ENCODE data around the gene PRKN.

Gene PRKN

DNA sequence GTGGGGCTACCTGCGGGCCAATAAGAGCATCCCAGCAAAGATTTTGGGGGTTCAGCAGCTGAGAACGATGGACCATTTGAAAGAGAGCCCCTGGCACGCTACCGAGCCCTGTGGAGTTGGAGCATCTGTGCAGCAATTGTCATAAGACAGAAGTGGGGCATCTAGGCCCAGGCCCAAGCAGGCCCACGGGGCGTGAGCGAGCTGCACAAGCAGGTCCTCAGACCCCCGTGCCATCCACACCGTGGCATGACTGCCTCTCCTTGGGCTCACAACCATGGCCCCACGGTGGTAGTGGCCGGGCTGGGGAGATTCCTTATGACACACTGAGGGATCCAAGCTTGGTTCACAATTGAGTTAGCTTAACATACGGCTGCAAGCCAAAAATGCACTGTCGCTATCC lies 1350.5 kb downstream of the PRKN start:
- Histone ChIP-seq H3K27me3 (replicated peaks; ENCODE audit: control insufficient read depth, insufficient read depth, low read length, poor library complexity, severe bottlenecking) (no peaks in the 10 kb centered on the region), H3K36me3 (ENCODE audit: control insufficient read depth, insufficient read depth, low read length) (no peaks in the 10 kb centered on the region), H3K9me3 (ENCODE audit: control insufficient read depth, low read length) (no peaks in the 10 kb centered on the region), H3K27ac (ENCODE audit: insufficient read depth, low read length, poor library complexity, severe bottlenecking) (no peak overlapping the region), H3K4me1 (ENCODE audit: control insufficient read depth, insufficient read depth, low read length, poor library complexity, severe bottlenecking) (no peaks in the 10 kb centered on the region), H3K4me3 (ENCODE audit: insufficient read depth, low read depth, low read length, poor library complexity, severe bottlenecking) (no peak overlapping the region)
- no peak for DNase-seq

DNA sequence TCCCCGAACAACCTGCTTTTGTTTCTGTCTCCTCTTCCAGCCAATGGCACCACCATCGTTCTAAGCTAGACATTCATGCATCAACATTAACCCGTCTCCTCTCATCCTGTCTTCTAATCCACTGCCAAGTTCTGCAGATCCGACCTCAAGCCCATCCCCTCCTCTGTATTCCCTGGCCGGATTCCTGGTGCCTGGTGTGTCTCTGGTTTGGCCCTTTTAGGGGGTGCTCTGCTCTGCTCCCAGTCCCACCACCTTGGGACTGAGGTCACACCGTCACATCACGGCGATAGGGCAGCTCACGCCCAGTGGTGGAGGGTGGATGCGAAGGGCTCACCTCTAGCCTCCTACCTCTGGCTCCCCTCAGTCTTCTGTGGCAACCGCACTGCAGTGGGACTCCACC lies 1351.2 kb downstream of the PRKN start:
- no peaks in the 10 kb centered on the region for H3K4me1 ChIP-seq (ENCODE audit: control insufficient read depth, insufficient read depth, low read length, poor library complexity, severe bottlenecking)

DNA sequence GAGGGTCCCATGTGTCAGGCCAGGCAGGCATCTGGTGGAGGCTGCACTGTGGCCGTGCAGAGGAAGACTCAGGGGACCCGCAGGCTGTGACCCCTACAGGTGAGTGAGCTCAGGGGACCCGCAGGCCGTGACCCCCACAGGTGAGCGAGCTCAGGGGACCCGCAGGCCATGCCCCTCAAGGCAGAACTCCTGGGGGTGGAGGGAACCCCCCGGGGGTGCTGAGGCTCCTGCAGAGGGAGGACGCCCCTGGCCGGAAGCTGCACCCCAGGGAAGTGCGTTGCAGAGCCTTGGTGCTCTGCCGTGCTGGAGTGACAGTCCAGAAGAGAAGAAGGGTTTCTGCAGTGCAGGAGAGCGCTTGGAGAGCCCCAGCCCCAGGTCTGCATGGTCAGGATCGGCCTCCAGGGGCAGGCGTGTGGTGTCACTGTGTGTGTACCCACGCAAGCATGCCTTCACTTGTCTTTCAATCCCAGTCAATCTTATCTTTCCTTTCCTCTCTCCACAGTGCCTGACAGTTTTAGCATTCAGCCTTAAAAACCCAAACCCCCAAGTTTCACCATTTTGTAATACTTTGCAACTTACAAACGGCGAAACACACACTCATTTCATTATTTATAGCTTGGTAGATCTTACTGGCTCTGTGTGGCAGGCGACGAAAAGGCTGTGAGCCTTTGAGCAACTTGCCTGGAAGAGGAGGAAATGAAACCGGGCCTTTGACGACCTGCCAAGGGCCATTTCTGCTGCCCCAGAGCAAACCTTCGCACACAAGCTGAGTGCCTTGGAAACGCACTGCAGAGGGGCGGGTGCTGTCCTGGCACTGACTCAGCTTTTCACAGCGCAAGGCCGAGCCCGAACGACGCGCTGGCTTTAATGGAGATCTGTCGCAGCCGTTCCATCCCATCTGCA lies 1352.3 kb downstream of the PRKN start:
- Histone ChIP-seq H3K27ac (ENCODE audit: insufficient read depth, low read length, poor library complexity, severe bottlenecking) (no peak overlapping the region), H3K9me3 (ENCODE audit: control insufficient read depth, low read length) (no peaks in the 10 kb centered on the region), H3K36me3 (ENCODE audit: control insufficient read depth, insufficient read depth, low read length) (no peaks in the 10 kb centered on the region), H3K27me3 (replicated peaks; ENCODE audit: control insufficient read depth, insufficient read depth, low read length, poor library complexity, severe bottlenecking) (no peaks in the 10 kb centered on the region), H3K4me1 (ENCODE audit: control insufficient read depth, insufficient read depth, low read length, poor library complexity, severe bottlenecking) (no peaks in the 10 kb centered on the region), H3K4me3 (ENCODE audit: insufficient read depth, low read depth, low read length, poor library complexity, severe bottlenecking) (no peak overlapping the region)
- no peak for DNase-seq

More for the DNA sequence above, 1351.2 kb downstream of the PRKN start:
- Histone ChIP-seq H3K27me3 (replicated peaks; ENCODE audit: control insufficient read depth, insufficient read depth, low read length, poor library complexity, severe bottlenecking) (no peaks in the 10 kb centered on the region), H3K36me3 (ENCODE audit: control insufficient read depth, insufficient read depth, low read length) (no peaks in the 10 kb centered on the region), H3K27ac (ENCODE audit: insufficient read depth, low read length, poor library complexity, severe bottlenecking) (no peak overlapping the region), H3K4me3 (ENCODE audit: insufficient read depth, low read depth, low read length, poor library complexity, severe bottlenecking) (no peak overlapping the region), H3K9me3 (ENCODE audit: control insufficient read depth, low read length) (no peaks in the 10 kb centered on the region)
- DNase-seq: no peak

DNA sequence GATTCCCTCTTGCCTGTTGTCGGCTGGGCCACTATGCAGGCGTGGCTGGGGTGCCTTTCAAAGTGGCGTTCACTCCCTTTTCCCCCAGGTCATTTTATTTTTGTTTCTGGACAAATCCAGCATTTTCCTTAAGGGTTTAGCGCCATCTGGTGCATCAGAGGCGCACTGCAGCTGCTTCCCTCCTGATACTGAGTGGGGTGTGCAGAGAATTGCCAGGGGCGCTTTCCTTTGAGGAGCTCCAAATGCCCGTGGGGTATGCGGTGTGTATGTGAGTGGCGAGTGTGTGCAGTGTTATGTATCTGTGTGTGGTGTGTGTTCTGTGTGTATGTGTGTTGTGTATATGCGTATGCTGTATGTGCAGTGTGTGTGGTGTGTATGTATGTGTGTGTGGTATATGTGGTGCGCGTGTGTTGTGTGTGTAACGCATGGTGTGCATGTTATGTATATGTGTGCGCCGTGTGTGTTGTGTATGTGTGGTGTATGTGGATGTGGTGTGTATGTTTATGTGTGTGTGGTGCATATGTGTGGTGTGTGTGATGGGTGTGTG lies 1353.6 kb downstream of the PRKN start:
- no peak overlapping the region for H3K4me3 ChIP-seq (ENCODE audit: insufficient read depth, low read depth, low read length, poor library complexity, severe bottlenecking)
- DNase-seq: peak; percentile 19 to 45 (median 23)
- no peaks in the 10 kb centered on the region for H3K27me3 ChIP-seq (replicated peaks; ENCODE audit: control insufficient read depth, insufficient read depth, low read length, poor library complexity, severe bottlenecking)
- no peak overlapping the region for H3K27ac ChIP-seq (ENCODE audit: insufficient read depth, low read length, poor library complexity, severe bottlenecking)
- H3K36me3 ChIP-seq (ENCODE audit: control insufficient read depth, insufficient read depth, low read length): no peaks in the 10 kb centered on the region
- no peaks in the 10 kb centered on the region for H3K9me3 ChIP-seq (ENCODE audit: control insufficient read depth, low read length)
- H3K4me1 ChIP-seq (ENCODE audit: control insufficient read depth, insufficient read depth, low read length, poor library complexity, severe bottlenecking): no peaks in the 10 kb centered on the region

DNA sequence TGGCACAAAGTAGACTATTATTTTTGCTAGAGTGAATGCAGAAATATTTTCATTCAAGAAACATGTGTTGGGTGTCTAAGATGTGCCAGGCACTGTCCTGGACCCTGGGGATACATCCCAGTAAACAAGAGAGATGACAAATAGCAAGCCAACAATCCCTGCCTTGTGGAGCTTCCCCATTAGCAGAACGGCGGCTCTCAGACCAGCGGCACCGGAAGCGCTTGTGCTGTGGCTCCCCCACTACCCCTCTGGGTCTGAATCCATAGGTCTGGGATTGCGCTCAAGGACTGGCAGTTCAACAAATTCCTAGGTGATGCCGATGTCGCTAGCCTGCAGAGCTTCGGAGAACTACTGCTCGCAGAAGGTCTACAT lies 1355.2 kb downstream of the PRKN start:
- Histone ChIP-seq H3K4me3 (ENCODE audit: insufficient read depth, low read depth, low read length, poor library complexity, severe bottlenecking) (no peak overlapping the region), H3K27ac (ENCODE audit: insufficient read depth, low read length, poor library complexity, severe bottlenecking) (no peak overlapping the region), H3K27me3 (replicated peaks; ENCODE audit: control insufficient read depth, insufficient read depth, low read length, poor library complexity, severe bottlenecking) (no peaks in the 10 kb centered on the region), H3K4me1 (ENCODE audit: control insufficient read depth, insufficient read depth, low read length, poor library complexity, severe bottlenecking) (no peaks in the 10 kb centered on the region), H3K9me3 (ENCODE audit: control insufficient read depth, low read length) (no peaks in the 10 kb centered on the region), H3K36me3 (ENCODE audit: control insufficient read depth, insufficient read depth, low read length) (no peaks in the 10 kb centered on the region)
- DNase-seq: no peak

DNA sequence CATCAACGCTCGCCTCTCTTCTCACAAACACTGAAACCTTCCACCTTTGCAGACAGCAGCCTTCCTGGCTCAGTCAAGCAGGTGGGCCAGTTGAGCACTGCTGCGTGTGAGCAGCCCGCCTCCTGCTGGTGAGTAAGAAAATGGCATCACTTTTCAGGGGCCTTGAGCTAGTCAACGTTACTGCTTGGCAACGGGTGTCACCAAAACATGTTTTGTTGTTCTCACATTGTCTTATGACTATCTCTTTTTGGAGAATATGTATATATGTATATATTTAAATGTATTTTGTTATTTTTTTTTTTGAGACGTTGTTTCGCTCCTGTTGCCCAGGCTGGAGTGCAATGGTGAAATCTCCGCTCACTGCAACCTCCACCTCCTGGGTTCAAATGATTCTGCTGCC lies 1356.7 kb downstream of the PRKN start:
- H3K36me3 ChIP-seq (ENCODE audit: control insufficient read depth, insufficient read depth, low read length): no peaks in the 10 kb centered on the region
- no peaks in the 10 kb centered on the region for H3K9me3 ChIP-seq (ENCODE audit: control insufficient read depth, low read length)
- H3K27me3 ChIP-seq (replicated peaks; ENCODE audit: control insufficient read depth, insufficient read depth, low read length, poor library complexity, severe bottlenecking): no peaks in the 10 kb centered on the region
- peak; percentile 39 to 57 (median 41) for DNase-seq
- no peak overlapping the region for H3K27ac ChIP-seq (ENCODE audit: insufficient read depth, low read length, poor library complexity, severe bottlenecking)
- H3K4me1 ChIP-seq (ENCODE audit: control insufficient read depth, insufficient read depth, low read length, poor library complexity, severe bottlenecking): no peaks in the 10 kb centered on the region
- H3K4me3 ChIP-seq (ENCODE audit: insufficient read depth, low read depth, low read length, poor library complexity, severe bottlenecking): no peak overlapping the region

DNA sequence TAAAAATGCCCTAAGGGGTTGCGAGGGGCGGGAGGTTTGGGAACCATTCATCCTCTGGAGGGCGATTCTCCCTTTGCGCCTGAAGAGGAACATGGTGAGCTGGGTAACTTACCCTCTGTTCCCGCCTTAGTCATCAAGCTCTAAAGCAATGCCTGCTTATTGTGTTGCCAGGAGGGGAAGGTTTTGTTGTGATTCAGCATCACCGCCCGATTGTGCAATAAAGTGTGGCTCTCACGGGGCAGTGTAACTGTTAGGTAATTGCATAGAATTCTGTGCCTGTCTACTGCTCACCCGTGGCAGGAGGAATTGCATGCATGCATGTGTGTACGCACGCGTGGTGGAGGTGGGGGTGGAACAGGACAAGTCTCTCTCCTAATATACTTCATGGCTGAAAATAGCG lies 1358.2 kb downstream of the PRKN start:
- H3K27me3 ChIP-seq (replicated peaks; ENCODE audit: control insufficient read depth, insufficient read depth, low read length, poor library complexity, severe bottlenecking): no peaks in the 10 kb centered on the region
- no peak overlapping the region for H3K27ac ChIP-seq (ENCODE audit: insufficient read depth, low read length, poor library complexity, severe bottlenecking)
- H3K36me3 ChIP-seq (ENCODE audit: control insufficient read depth, insufficient read depth, low read length): no peaks in the 10 kb centered on the region
- H3K4me1 ChIP-seq (ENCODE audit: control insufficient read depth, insufficient read depth, low read length, poor library complexity, severe bottlenecking): no peaks in the 10 kb centered on the region
- H3K9me3 ChIP-seq (ENCODE audit: control insufficient read depth, low read length): no peaks in the 10 kb centered on the region
- DNase-seq: no peak
- H3K4me3 ChIP-seq (ENCODE audit: insufficient read depth, low read depth, low read length, poor library complexity, severe bottlenecking): no peak overlapping the region

DNA sequence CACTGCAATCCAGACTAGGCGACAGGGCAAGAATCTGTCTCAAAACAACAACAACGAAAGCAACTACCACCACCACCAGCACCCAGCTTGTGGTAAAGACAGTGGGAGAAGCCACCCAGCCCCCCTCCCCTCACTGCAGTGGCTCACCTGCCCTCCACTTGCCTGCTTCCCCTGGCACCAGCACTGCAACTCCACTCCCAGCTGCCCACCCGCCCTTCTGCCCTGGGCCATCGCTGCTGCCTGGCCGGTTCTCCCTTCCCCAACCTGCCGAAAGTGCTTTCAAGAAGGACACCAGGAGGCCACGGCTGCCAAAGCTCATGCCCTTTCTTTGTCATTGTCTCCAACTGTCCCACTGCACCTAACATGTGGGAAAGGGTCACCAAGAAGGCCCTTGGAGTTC lies 1359.1 kb downstream of the PRKN start:
- no peak for DNase-seq
- H3K27ac ChIP-seq (ENCODE audit: insufficient read depth, low read length, poor library complexity, severe bottlenecking): no peak overlapping the region
- no peaks in the 10 kb centered on the region for H3K27me3 ChIP-seq (replicated peaks; ENCODE audit: control insufficient read depth, insufficient read depth, low read length, poor library complexity, severe bottlenecking)
- H3K36me3 ChIP-seq (ENCODE audit: control insufficient read depth, insufficient read depth, low read length): no peaks in the 10 kb centered on the region
- H3K9me3 ChIP-seq (ENCODE audit: control insufficient read depth, low read length): no peaks in the 10 kb centered on the region
- no peak overlapping the region for H3K4me3 ChIP-seq (ENCODE audit: insufficient read depth, low read depth, low read length, poor library complexity, severe bottlenecking)
- no peaks in the 10 kb centered on the region for H3K4me1 ChIP-seq (ENCODE audit: control insufficient read depth, insufficient read depth, low read length, poor library complexity, severe bottlenecking)

DNA sequence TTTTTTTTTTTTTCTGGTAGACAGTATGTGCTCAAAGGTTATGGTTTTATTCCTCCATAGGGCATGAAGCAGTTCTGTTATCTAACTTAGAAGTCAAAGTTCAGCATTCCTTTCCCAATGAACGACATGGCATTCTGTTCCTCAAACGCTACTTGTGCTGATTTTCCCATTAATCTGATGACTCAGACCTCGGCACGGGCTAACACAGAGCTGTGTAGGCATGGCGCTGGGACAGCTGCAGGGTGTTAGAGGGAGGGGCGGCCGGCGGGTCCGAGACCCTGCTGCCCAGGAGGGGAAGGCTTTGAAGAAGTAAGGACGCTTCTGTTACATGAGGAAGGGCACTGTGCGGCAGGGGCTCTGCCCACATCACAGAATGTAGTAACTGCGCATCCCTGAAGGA lies 1360.1 kb downstream of the PRKN start:
- Histone ChIP-seq H3K4me3 (ENCODE audit: insufficient read depth, low read depth, low read length, poor library complexity, severe bottlenecking) (no peak overlapping the region), H3K9me3 (ENCODE audit: control insufficient read depth, low read length) (no peaks in the 10 kb centered on the region), H3K27ac (ENCODE audit: insufficient read depth, low read length, poor library complexity, severe bottlenecking) (no peak overlapping the region), H3K27me3 (replicated peaks; ENCODE audit: control insufficient read depth, insufficient read depth, low read length, poor library complexity, severe bottlenecking) (no peaks in the 10 kb centered on the region), H3K4me1 (ENCODE audit: control insufficient read depth, insufficient read depth, low read length, poor library complexity, severe bottlenecking) (no peaks in the 10 kb centered on the region), H3K36me3 (ENCODE audit: control insufficient read depth, insufficient read depth, low read length) (no peaks in the 10 kb centered on the region)
- DNase-seq: no peak

DNA sequence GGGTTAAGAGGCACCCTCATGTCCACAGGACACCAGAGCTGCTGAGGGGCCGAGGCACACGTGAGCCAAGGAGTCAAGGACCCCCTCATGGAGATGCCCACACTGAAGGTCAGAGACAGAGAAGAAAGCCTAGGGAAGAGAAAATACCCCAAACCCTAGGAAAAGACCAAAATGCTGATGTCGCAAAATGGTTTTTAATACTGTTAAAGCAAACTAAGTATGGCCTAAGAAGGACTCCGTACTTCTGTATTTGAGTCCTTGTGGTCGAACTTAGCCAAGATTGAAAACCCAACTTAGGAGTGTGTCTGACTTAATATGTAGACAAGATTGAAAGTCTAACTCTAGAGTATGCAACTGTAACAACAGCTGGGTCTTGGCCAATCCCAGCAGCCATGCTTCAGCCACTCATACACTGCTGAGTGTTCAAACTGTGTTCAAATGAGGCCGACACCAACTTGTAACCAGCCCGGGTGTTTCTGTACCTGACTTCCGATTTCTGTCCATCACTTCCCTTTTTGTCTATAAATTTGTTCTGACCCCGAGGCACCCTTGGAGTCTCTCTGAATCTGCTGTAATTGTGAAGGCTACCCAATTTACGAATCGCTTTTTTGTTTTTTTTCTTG lies 1361.2 kb downstream of the PRKN start:
- Histone ChIP-seq H3K4me1 (ENCODE audit: control insufficient read depth, insufficient read depth, low read length, poor library complexity, severe bottlenecking) (no peaks in the 10 kb centered on the region), H3K27ac (ENCODE audit: insufficient read depth, low read length, poor library complexity, severe bottlenecking) (no peak overlapping the region)
- DNase-seq: no peak

More for the DNA sequence above, 1361.2 kb downstream of the PRKN start:
- H3K9me3 ChIP-seq (ENCODE audit: control insufficient read depth, low read length): no peaks in the 10 kb centered on the region
- no peaks in the 10 kb centered on the region for H3K27me3 ChIP-seq (replicated peaks; ENCODE audit: control insufficient read depth, insufficient read depth, low read length, poor library complexity, severe bottlenecking)
- no peaks in the 10 kb centered on the region for H3K36me3 ChIP-seq (ENCODE audit: control insufficient read depth, insufficient read depth, low read length)
- H3K4me3 ChIP-seq (ENCODE audit: insufficient read depth, low read depth, low read length, poor library complexity, severe bottlenecking): no peak overlapping the region

Measured in effector memory CD4-positive, alpha-beta T cell (primary cell).